GM21576 (cell line): Measurements from ENCODE around the gene RBM7.

ENCODE experiments used
- ATAC-seq: cut with Tn5 transposase; IDR thresholded peaks from one replicate; pipeline ENCODE4 v1.9.1; 2021; ENCODE audit warnings: mild to moderate bottlenecking, moderate library complexity; ENCODE audit not compliant: unreplicated experiment

Gene RBM7

DNA sequence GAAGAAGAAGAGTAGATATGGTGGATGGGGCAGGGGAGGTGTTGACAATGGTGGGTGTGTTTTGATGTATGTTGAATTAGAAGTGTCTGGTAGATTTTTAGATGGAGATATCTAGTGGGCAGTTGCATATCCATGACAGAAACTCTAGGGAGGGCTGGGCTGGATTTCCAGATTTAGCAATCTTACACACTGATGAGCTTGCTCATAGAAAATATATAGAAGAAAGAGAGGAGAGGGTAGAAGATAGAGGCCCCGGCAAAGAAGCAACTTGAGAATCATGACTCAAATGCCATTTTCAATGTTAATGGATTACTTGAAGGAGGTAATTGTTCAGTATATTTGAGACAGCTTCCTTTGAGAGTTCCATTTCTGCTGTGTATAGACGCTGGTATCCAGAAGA is 47.0 kb downstream of the RBM7 start:
- ATAC-seq: no peak

DNA sequence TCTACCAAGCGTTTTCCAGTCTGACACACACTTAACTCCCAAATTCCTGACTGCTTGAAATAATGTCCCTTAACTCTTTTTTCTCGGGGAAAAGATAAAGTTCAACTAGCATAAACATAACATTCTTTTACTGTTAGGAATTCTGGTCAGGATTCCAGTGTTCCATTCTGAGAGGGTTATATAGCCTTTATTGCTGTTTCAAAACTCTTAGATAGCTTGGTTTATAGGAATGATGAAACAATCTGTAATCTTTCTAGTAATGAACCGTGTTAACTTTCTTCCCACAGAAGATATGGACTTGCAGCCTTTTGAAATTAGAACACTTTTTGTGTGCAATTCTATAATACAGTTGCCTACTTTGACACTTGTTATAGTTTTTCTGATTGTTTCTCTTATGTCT is 47.4 kb downstream of the RBM7 start:
- no peak for ATAC-seq

DNA sequence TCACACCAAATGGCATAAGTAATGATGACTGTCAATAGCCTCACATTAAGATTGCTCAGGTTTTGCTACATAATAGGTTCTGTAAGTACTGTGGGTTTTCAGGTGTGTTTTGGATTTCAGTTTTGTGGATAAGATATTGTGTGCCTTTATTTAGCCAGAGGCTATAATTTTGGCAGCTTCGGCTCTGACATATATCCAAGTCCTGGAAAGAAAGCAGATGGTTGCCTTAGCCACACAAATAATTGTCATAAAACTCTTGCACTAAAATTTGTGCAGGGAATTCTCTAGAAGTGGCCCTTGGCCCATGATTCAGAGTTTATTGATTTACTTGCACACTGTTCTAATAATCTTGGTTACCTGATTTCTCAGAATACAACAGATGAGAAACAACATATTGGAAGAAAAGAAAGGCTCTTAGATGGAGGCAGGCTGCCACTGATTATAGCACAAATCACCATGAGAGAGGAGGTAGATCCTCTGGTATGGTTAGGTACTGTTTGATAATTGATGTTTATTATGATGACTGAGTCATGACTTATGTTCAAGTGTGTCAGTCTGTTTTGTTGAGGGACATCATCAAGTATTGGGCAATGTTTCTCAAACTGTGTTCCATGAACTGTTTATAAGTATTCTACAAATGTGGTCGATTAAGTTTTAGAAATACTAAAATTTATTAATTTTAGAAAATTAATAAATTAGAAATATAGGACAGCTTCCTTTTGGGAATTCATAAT is 48.5 kb downstream of the RBM7 start:
- ATAC-seq: no peak

DNA sequence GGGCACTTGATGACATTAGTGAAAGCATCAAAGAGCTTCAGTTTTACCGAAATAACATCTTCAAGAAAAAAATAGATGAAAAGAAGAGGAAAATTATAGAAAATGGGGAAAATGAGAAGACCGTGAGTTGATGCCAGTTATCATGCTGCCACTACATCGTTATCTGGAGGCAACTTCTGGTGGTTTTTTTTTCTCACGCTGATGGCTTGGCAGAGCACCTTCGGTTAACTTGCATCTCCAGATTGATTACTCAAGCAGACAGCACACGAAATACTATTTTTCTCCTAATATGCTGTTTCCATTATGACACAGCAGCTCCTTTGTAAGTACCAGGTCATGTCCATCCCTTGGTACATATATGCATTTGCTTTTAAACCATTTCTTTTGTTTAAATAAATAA is 49.4 kb downstream of the RBM7 start:
- ATAC-seq: no peak

DNA sequence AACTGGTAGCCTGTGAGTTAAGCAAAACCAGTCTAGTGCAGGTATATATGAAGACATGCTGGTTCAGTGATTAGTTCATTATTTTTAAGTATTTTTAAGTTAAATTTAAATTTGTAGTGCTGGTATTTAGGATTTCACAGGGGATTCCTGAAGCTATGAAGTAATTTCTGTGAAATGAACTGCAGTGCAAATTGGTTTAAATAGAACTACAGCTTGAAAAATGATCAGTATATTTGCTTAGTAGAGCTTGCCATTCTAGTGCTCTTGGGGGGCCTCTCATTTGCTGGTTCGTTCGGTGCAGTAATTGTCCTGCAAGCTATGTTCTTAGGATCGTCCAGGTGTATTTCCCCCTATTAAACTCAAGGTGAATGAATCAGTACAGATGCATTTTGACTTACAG is 51.9 kb downstream of the RBM7 start:
- no peak for ATAC-seq
